Endothelial cell of umbilical vein (primary cell): ENCODE results near the gene CNOT4. TPM values are rescaled to one million over a fixed set of nuclear protein-coding genes. Genes with fewer than 3 reads are reported as not detected.
A peak's percentile ranks its signal among the peaks of the same experiment; 100 is the strongest.

ENCODE experiments used
- BruUV-seq: library from RNA; stranded (reverse); fragments of 400-500 nt; replicated peaks from 2 replicates; lab custom pipeline; 2021; lab: Mats Ljungman, UMichigan
- CTCF ChIA-PET: fragments of 300-600, 350-600 bp; sonication (Branson Sonifier 250); formaldehyde crosslinking; loops from one replicate; lab custom pipeline; 2021; ENCODE audit warnings: antibody characterized with exemption, inconsistent platforms; lab: Charles Lee
- POLR2A ChIA-PET: fragments of 300-600, 350-600 bp; sonication (Branson Sonifier 250); formaldehyde crosslinking; loops from one replicate; lab custom pipeline; 2021; ENCODE audit warnings: antibody characterized with exemption, inconsistent platforms; lab: Charles Lee
- DNase-seq: peaks from one replicate; pipeline ENCODE4 v3.0.0-alpha.2; 2011; ENCODE audit warnings: low read depth, low spot score
- FAIRE-seq: peaks from 2 replicates; lab custom pipeline; 2011; peaks lifted over from hg19 to GRCh38; lab: Jason Lieb, UNC
- H2AFZ ChIP-seq: 2 replicates; pipeline ENCODE4 v1.6.0; 2012; ENCODE audit warnings: low read depth, low read length, control low read depth, inconsistent platforms
- H3K27ac ChIP-seq: 2 replicates; pipeline ENCODE4 v1.5.1; 2011; ENCODE audit warnings: low read depth, mild to moderate bottlenecking, control low read depth, low read length, moderate library complexity; ENCODE audit not compliant: insufficient read depth
- H3K27me3 ChIP-seq, 2 experiments: 2 replicates each; pipeline versions ENCODE4 v1.6.0 to v1.6.1; 2011; ENCODE audit warnings: low read length in 2 of 2, mixed read lengths in 1 of 2; ENCODE audit not compliant: control insufficient read depth in 2 of 2, insufficient read depth in 2 of 2
- H3K36me3 ChIP-seq, 2 experiments: 2 replicates in 1 of 2; 3 replicates in 1 of 2; pipeline ENCODE4 v1.5.1; 2011; ENCODE audit warnings: low read length in 2 of 2, mild to moderate bottlenecking in 1 of 2, moderate library complexity in 1 of 2; ENCODE audit not compliant: control insufficient read depth in 2 of 2, insufficient read depth in 2 of 2; ENCODE audit errors: extremely low read depth in 1 of 2
- H3K4me1 ChIP-seq: 3 replicates; pipeline ENCODE4 v1.5.1; 2011; ENCODE audit warnings: mild to moderate bottlenecking, low read length; ENCODE audit not compliant: control insufficient read depth, insufficient read depth; ENCODE audit errors: extremely low read depth
- H3K4me2 ChIP-seq: 2 replicates; pipeline ENCODE4 v1.6.1; 2011; ENCODE audit warnings: low read length, control low read depth, mixed read lengths; ENCODE audit not compliant: insufficient read depth
- H3K4me3 ChIP-seq, 3 experiments: fragments of 200-600 bp in 1 of 3; sonication (generic), shearing (Covaris generic) in 1 of 3; replicated peaks in 1 of 3; 2 replicates each; pipeline ENCODE4 v1.5.1; 2011 to 2016; ENCODE audit warnings: control low read depth in 3 of 3, low read length in 3 of 3, mild to moderate bottlenecking in 2 of 3, inconsistent platforms in 1 of 3, low read depth in 1 of 3, moderate library complexity in 1 of 3; ENCODE audit not compliant: insufficient read depth in 1 of 3
- H3K79me2 ChIP-seq: 2 replicates; pipeline ENCODE4 v1.6.0; 2012; ENCODE audit warnings: low read length, inconsistent platforms; ENCODE audit not compliant: control insufficient read depth, insufficient read depth
- H3K9ac ChIP-seq: replicated peaks from 2 replicates; pipeline ENCODE3; 2011; ENCODE audit warnings: low read length, control low read depth; ENCODE audit not compliant: insufficient read depth; ENCODE audit errors: extremely low read depth
- H3K9me1 ChIP-seq: replicated peaks from 3 replicates; pipeline ENCODE4 v1.6.0; 2011; ENCODE audit warnings: mild to moderate bottlenecking, low read length; ENCODE audit not compliant: control insufficient read depth, insufficient read depth; ENCODE audit errors: extremely low read depth
- H3K9me3 ChIP-seq: replicated peaks from 2 replicates; pipeline ENCODE4 v1.5.1; 2012; ENCODE audit warnings: low read length, inconsistent platforms; ENCODE audit not compliant: control insufficient read depth, insufficient read depth
- H4K20me1 ChIP-seq: replicated peaks from 2 replicates; pipeline ENCODE3; 2011; ENCODE audit warnings: mild to moderate bottlenecking, low read length; ENCODE audit not compliant: control insufficient read depth, insufficient read depth; ENCODE audit errors: extremely low read depth
- CTCF ChIP-seq, 2 donors: IDR thresholded peaks; 1 replicate in 1 of 2; 2 replicates in 1 of 2; pipeline ENCODE4 v1.5.1; 2011; ENCODE audit warnings: low read length in 2 of 2, mild to moderate bottlenecking in 2 of 2, moderate library complexity in 2 of 2, control low read depth in 1 of 2, inconsistent platforms in 1 of 2, low read depth in 1 of 2; ENCODE audit not compliant: insufficient read depth in 1 of 2; ENCODE audit errors: extremely low read depth in 1 of 2
- EZH2 ChIP-seq: IDR thresholded peaks from 2 replicates; pipeline ENCODE4 v1.6.1; 2012; ENCODE audit warnings: borderline replicate concordance, low read depth, mild to moderate bottlenecking, moderate library complexity, low read length, inconsistent platforms; ENCODE audit not compliant: severe bottlenecking
- FOS ChIP-seq: IDR thresholded peaks from 2 replicates; pipeline ENCODE4 v1.6.1; 2011; ENCODE audit warnings: mild to moderate bottlenecking, low read length, moderate library complexity, borderline replicate concordance; ENCODE audit not compliant: insufficient read depth
- GATA2 ChIP-seq: IDR thresholded peaks from 2 replicates; pipeline ENCODE4 v1.7.0; 2011; ENCODE audit warnings: low read depth, mild to moderate bottlenecking, moderate library complexity, mixed read lengths, low read length; ENCODE audit not compliant: insufficient read length, insufficient read depth
- JUN ChIP-seq: IDR thresholded peaks from 2 replicates; pipeline ENCODE4 v1.6.1; 2011; ENCODE audit warnings: borderline replicate concordance, low read depth; ENCODE audit not compliant: insufficient read length, insufficient read depth
- MAX ChIP-seq: IDR thresholded peaks from 2 replicates; pipeline ENCODE4 v1.6.1; 2011; ENCODE audit not compliant: insufficient read depth, insufficient read length
- MYC ChIP-seq: IDR thresholded peaks from one replicate; pipeline ENCODE4 v1.6.1; 2011; ENCODE audit warnings: mild to moderate bottlenecking, low read depth, low read length
- POLR2A ChIP-seq: IDR thresholded peaks from 2 replicates; pipeline ENCODE4 v1.6.1; 2012; ENCODE audit warnings: low read depth, mild to moderate bottlenecking, control low read depth, low read length
- POLR2AphosphoS5 ChIP-seq: IDR thresholded peaks from 2 replicates; pipeline ENCODE4 v1.6.1; 2012; ENCODE audit warnings: low read depth, mild to moderate bottlenecking, control low read depth, low read length, moderate library complexity; ENCODE audit not compliant: insufficient read depth
- dilution Hi-C: fragments of 300-500 bp; cut with MboI; formaldehyde crosslinking; loops from one replicate; pipeline ENCODE4 v1.15.0; 2019; ENCODE audit warnings: low sequenced_read_pairs; ENCODE audit not compliant: extremely low pct_ligation_motif_present
- intact Hi-C: fragments of 100-400 bp; cut with micrococcal nuclease; formaldehyde crosslinking; loops from one replicate; pipeline ENCODE4 v1.10.0; 2022
- polyA plus RNA-seq, 4 experiments: library from polyadenylated mRNA; depleted of rRNA in 3 of 4; stranded (reverse) in 3 of 4; unstranded in 1 of 4; fragments of >200 nt; gene quantifications; 2 replicates each; pipeline versions ENCODE4 v1.2.1 to v1.2.3, GENCODE V29; 2011 to 2012; ENCODE audit warnings: missing spikeins in 1 of 4
- total RNA-seq: library from RNA; stranded (reverse); gene quantifications from 2 replicates; pipeline ENCODE4 v1.2.3, GENCODE V29; 2021

CNOT4 gene
- total and polyA plus RNA-seq, 2 donors (not counting 3 experiments of a cell fraction or from before 2014, with no cell fraction given) = 10.3 to 21.7 TPM

DNA sequence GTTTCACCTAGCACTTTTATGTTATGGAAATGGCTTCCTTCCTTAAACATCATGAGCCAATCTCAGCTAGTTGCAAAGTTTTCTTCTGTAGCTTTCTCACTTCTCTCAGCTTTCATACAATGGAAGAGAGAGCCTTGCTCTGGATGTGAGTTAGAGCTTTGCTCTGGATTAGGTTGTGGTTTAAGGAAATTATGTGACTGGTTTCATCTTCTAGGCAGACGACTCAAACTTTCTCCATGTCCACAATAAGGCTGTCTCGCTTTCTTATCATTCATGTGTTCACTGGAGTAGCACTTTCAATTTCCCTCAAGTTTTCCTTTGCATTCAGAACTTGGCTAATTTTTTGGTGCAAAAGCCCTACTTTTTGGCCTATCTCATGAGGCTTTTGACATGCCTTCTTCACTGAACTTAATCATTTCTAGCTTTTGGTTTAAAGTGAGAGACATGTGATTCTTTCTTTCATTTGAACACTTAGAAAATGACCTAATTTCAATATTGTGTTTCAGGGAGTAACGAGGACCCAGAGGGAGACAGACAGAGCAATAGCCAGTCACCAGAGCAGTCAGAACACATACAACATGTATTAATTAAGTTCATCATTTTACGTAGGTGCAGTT lies 49.8 kb downstream of the CNOT4 start:
- POLR2A ChIA-PET = no interaction called here
- BruUV-seq = no TSS peak
- Histone ChIP-seq H3K4me1 (no peaks in the 10 kb centered on the region), H4K20me1 (peaks cover 5% of the 10 kb centered on the region), H3K4me2 (no peak overlapping the region), H3K27me3 (no peaks in the 10 kb centered on the region), H3K79me2 (peaks cover 67% of the 10 kb centered on the region), H2AFZ (no peak overlapping the region), H3K9me1 (no peaks in the 10 kb centered on the region), H3K9me3 (no peaks in the 10 kb centered on the region), H3K9ac (no peak overlapping the region), H3K4me3 (no peak overlapping the region), H3K27ac (no peak overlapping the region), H3K36me3 (no peaks in the 10 kb centered on the region)
- intact Hi-C loops (no loop called here), dilution Hi-C loops (no loop called here)
- FAIRE-seq (peak; percentile 18), DNase-seq (peak; percentile 11)
- TF ChIP-seq POLR2A (no peak), MYC (no peak)
- CTCF ChIA-PET = interaction anchor here (1.0 to 1.6 kb wide), 2 partner anchors 105 to 185 kb away, joined by 3 read pairs; no protein-coding TSS in a partner anchor

DNA sequence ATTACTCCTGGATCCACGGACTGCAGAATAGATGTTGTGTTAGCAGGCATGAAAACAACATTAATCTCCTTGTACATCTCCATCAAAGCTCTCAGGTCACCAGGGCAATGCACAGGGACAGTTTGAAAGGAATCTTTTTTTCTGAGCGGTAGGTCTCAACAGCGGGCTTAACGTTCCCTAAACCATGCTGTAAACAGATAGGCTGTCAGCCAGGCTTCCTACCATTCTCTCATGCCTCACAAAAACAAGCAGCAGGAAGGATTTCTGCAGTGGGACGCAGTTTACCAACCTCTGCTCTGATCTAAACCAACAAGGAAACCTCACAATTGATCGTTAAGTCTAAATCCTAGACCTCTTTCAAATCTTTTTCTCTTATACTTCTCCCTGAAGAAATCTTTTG lies 50.8 kb downstream of the CNOT4 start:
- peak; percentile 25 for DNase-seq

More for the DNA sequence above, 50.8 kb downstream of the CNOT4 start:
- intact Hi-C loops (no loop called here), dilution Hi-C loops (no loop called here)
- Histone ChIP-seq H3K9me3 (no peaks in the 10 kb centered on the region), H2AFZ (no peak overlapping the region), H3K27me3 (no peaks in the 10 kb centered on the region), H3K9ac (no peak overlapping the region), H3K9me1 (no peaks in the 10 kb centered on the region), H3K4me1 (no peaks in the 10 kb centered on the region), H3K27ac (no peak overlapping the region), H3K4me3 (no peak overlapping the region), H3K4me2 (no peak overlapping the region), H3K79me2 (peaks cover 67% of the 10 kb centered on the region), H4K20me1 (peaks cover 5% of the 10 kb centered on the region), H3K36me3 (no peaks in the 10 kb centered on the region)
- no peak for FAIRE-seq
- ChIA-PET CTCF (no interaction called here), POLR2A (no interaction called here)
- TF ChIP-seq POLR2AphosphoS5 (no peak), POLR2A (no peak), FOS (no peak), MYC (no peak), CTCF (IDR thresholded peaks at IDR 0.05; ENCODE audit: extremely low read depth in 1 of 2, insufficient read depth in 1 of 2, low read depth in 1 of 2, low read length in 2 of 2) (no peak), GATA2 (no peak), JUN (no peak), EZH2 (no peak), MAX (no peak)
- no TSS peak for BruUV-seq
